ENCODE measurements around the gene SKAP2. TPM values are rescaled to one million over a fixed set of nuclear protein-coding genes. Genes with fewer than 3 reads are reported as not detected.

SKAP2 gene
- total RNA-seq, 4 donors from 2014 or later, result 19.3 to 25.2 (median 21.4) TPM

GRCh38 chr7:26700893-26701292 lies 163.5 kb downstream of the SKAP2 start:
- no peaks in the 10 kb centered on the region for H3K27me3 ChIP-seq
- no peak overlapping the region for H3K4me3 ChIP-seq
- H3K27ac ChIP-seq, result no peak overlapping the region
- DNase-seq, result no peak
- H3K4me1 ChIP-seq, result peaks cover 0 to 6% (median 0%) of the 10 kb centered on the region in 3 donors
- no peaks in the 10 kb centered on the region for H3K36me3 ChIP-seq
- TF ChIP-seq POLR2A (IDR thresholded peaks at IDR 0.05) (no peak), CTCF (IDR thresholded peaks at IDR 0.05) (no peak)
- intact Hi-C loops (cut with DNase I), result no loop called here
- H3K9me3 ChIP-seq, result no peaks in the 10 kb centered on the region

- no peak for TF ChIP-seq CTCF (IDR thresholded peaks at IDR 0.05)
- TF ChIP-seq POLR2A (IDR thresholded peaks at IDR 0.05), result no peak
- no peaks in the 10 kb centered on the region for H3K9me3 ChIP-seq
- no peak overlapping the region for H3K27ac ChIP-seq
- H3K4me1 ChIP-seq, result peaks cover 0 to 1% (median 0%) of the 10 kb centered on the region in 3 donors
- no peaks in the 10 kb centered on the region for H3K36me3 ChIP-seq
- no peaks in the 10 kb centered on the region for H3K27me3 ChIP-seq
- no peak for DNase-seq
- no peak overlapping the region for H3K4me3 ChIP-seq
- WGBS, 2 donors, result 88 to 100% methylated on average over 5 of the region's 5 CpGs
- intact Hi-C loops (cut with DNase I), result no loop called here
Measured at GRCh38 chr7:26700386-26700785, 164.0 kb downstream of the SKAP2 start.

GRCh38 chr7:26699766-26700165 lies 164.6 kb downstream of the SKAP2 start:
- Histone ChIP-seq H3K9me3 (no peaks in the 10 kb centered on the region), H3K4me1 (no peaks in the 10 kb centered on the region), H3K4me3 (no peak overlapping the region), H3K27me3 (no peaks in the 10 kb centered on the region), H3K36me3 (no peaks in the 10 kb centered on the region), H3K27ac (no peak overlapping the region)
- WGBS, 2 donors, result 81 to 86% methylated on average over 1 of the region's 1 CpG
- no peak for DNase-seq
- intact Hi-C loops (cut with DNase I), result no loop called here
- TF ChIP-seq POLR2A (IDR thresholded peaks at IDR 0.05) (no peak), CTCF (IDR thresholded peaks at IDR 0.05) (no peak)

- no peaks in the 10 kb centered on the region for H3K36me3 ChIP-seq
- TF ChIP-seq POLR2A (IDR thresholded peaks at IDR 0.05) (no peak), CTCF (IDR thresholded peaks at IDR 0.05) (no peak)
- no peak overlapping the region for H3K4me3 ChIP-seq
- WGBS, 2 donors, result 93 to 94% methylated on average over 3 of the region's 3 CpGs
- H3K27me3 ChIP-seq, result no peaks in the 10 kb centered on the region
- intact Hi-C loops (cut with DNase I), result no loop called here
- H3K4me1 ChIP-seq, result no peaks in the 10 kb centered on the region
- no peaks in the 10 kb centered on the region for H3K9me3 ChIP-seq
- no peak overlapping the region for H3K27ac ChIP-seq
- no peak for DNase-seq
Measured at GRCh38 chr7:26698806-26699205, 165.6 kb downstream of the SKAP2 start.

- DNase-seq, result no peak
- H3K36me3 ChIP-seq, result no peaks in the 10 kb centered on the region
- no peaks in the 10 kb centered on the region for H3K27me3 ChIP-seq
- intact Hi-C loops (cut with DNase I), result no loop called here
- H3K4me1 ChIP-seq, result no peaks in the 10 kb centered on the region
- 94 to 100% methylated on average over 1 of the region's 1 CpG for WGBS, 2 donors
- H3K4me3 ChIP-seq, result no peak overlapping the region
- TF ChIP-seq POLR2A (IDR thresholded peaks at IDR 0.05), result no peak
- TF ChIP-seq CTCF (IDR thresholded peaks at IDR 0.05), result no peak
- no peaks in the 10 kb centered on the region for H3K9me3 ChIP-seq
- no peak overlapping the region for H3K27ac ChIP-seq
Measured at GRCh38 chr7:26698194-26698593, 166.2 kb downstream of the SKAP2 start.
